Gastroesophageal sphincter (tissue), 3 donors: ENCODE measurements around the gene ZBTB22.

Source experiments
- CTCF ChIP-seq, 4 experiments: fragments of 200-600 bp in 2 of 4; fragments of 450-650 bp in 2 of 4; sonication (generic) in 1 of 4; IDR thresholded peaks; one replicate each; pipeline ENCODE4 v1.5.1; 2017 to 2019; ENCODE audit warnings: antibody characterized with exemption in 4 of 4, mild to moderate bottlenecking in 2 of 4, moderate library complexity in 2 of 4
- EP300 ChIP-seq: sonication (generic); formaldehyde crosslinking; IDR thresholded peaks from one replicate; pipeline ENCODE4 v1.6.1; 2017; ENCODE audit warnings: antibody characterized with exemption, mild to moderate bottlenecking
- POLR2A ChIP-seq, 2 donors: fragments of 450-650 bp; IDR thresholded peaks; one replicate each; pipeline ENCODE4 v1.6.1; 2017; ENCODE audit warnings: antibody characterized with exemption in 2 of 2, mild to moderate bottlenecking in 2 of 2, moderate library complexity in 1 of 2
- POLR2AphosphoS5 ChIP-seq: sonication (generic); formaldehyde crosslinking; IDR thresholded peaks from one replicate; pipeline ENCODE4 v1.6.1; 2017; ENCODE audit warnings: antibody characterized with exemption

GRCh38 chr6:33290459-33290858 is 27.1 kb downstream of the ZBTB22 start:
- no peak for TF ChIP-seq CTCF (IDR thresholded peaks at IDR 0.05)
- TF ChIP-seq POLR2A (IDR thresholded peaks at IDR 0.05): no peak
- TF ChIP-seq EP300: no peak
- no peak for TF ChIP-seq POLR2AphosphoS5
